AG04449 (cell line): Measurements from ENCODE around the gene DGAT2L6.

Source experiments
- CTCF ChIA-PET: fragments of 350-600 bp; formaldehyde crosslinking; extraction: SDS; loops from one replicate; lab custom pipeline; 2021; ENCODE audit warnings: antibody characterized with exemption; lab: Yijun Ruan, JAX
- POLR2A ChIA-PET: fragments of 400-600, 350-600 bp; formaldehyde crosslinking; extraction: SDS; loops from one replicate; lab custom pipeline; 2020; ENCODE audit warnings: antibody characterized with exemption, inconsistent platforms; lab: Yijun Ruan, JAX
- DNase-seq: peaks from one replicate; pipeline ENCODE4 v3.0.0-alpha.2; 2010; ENCODE audit warnings: low read depth, low spot score
- H3K4me3 ChIP-seq: 2 replicates; pipeline ENCODE4 v1.5.1; 2011; ENCODE audit warnings: low read depth, mild to moderate bottlenecking, control low read depth, low read length
- CTCF ChIP-seq: IDR thresholded peaks from one replicate; pipeline ENCODE4 v1.5.1; 2011; ENCODE audit warnings: mild to moderate bottlenecking, moderate library complexity, low read length, control low read depth, inconsistent platforms; ENCODE audit not compliant: insufficient read depth; ENCODE audit errors: missing control alignments

The DGAT2L6 gene

GRCh38 chrX:70176938-70177533 lies at the start of gene DGAT2L6:
TSS of gene DGAT2L6 (plus strand) at chrX:70177483. CDS start at chrX:70177583, 100 bp downstream.
- POLR2A ChIA-PET = no interaction called here
- no peak within 1 kb of the TSS for H3K4me3 ChIP-seq
- DNase-seq = no peak

GRCh38 chrX:70128071-70128470 lies 49.2 kb upstream of the DGAT2L6 start:
- H3K4me3 ChIP-seq = no peak overlapping the region
- no peak for DNase-seq
- TF ChIP-seq CTCF = no peak
- ChIA-PET POLR2A (no interaction called here), CTCF (interaction anchor here (1.1 to 1.3 kb wide), 2 partner anchors 31 to 589 kb away, joined by 3 read pairs; no protein-coding TSS in a partner anchor)

More at GRCh38 chrX:70176938-70177533, at the start of gene DGAT2L6:
- TF ChIP-seq CTCF = no peak
- CTCF ChIA-PET = no interaction called here

GRCh38 chrX:70129816-70130215 lies 47.5 kb upstream of the DGAT2L6 start:
- no peak overlapping the region for H3K4me3 ChIP-seq
- CTCF ChIA-PET = interaction anchor here (1.5 kb wide), 1 partner anchor 10 kb away, joined by 5 read pairs; no protein-coding TSS in a partner anchor
- TF ChIP-seq CTCF = no peak
- no peak for DNase-seq
- POLR2A ChIA-PET = no interaction called here

- no peak for TF ChIP-seq CTCF
- H3K4me3 ChIP-seq = no peak overlapping the region
- CTCF ChIA-PET = interaction anchor here (0.6 to 3.6 kb wide), 9 partner anchors 10 to 595 kb away, joined by 3 to 18 read pairs (median 5); no protein-coding TSS in a partner anchor
- POLR2A ChIA-PET = no interaction called here
- DNase-seq = no peak
These were observed 45.1 kb upstream of the DGAT2L6 start for GRCh38 chrX:70132224-70132623.

GRCh38 chrX:70132877-70133302 lies 44.4 kb upstream of the DGAT2L6 start:
- H3K4me3 ChIP-seq = peak overlapping the region; percentile 77
- ChIA-PET POLR2A (interaction anchor here (1.9 kb wide), 1 partner anchor 36 kb away, joined by 4 read pairs; no protein-coding TSS in a partner anchor), CTCF (interaction anchor here (0.6 to 3.6 kb wide), 27 partner anchors 8 to 595 kb away, joined by 3 to 18 read pairs (median 4); partner anchors contain the start of gene P2RY4)
- DNase-seq = no peak
- TF ChIP-seq CTCF = no peak
